H9 (cell line): ENCODE data around the gene DDX11. TPM values are rescaled to one million over a fixed set of nuclear protein-coding genes. Genes with fewer than 3 reads are reported as not detected.

Experiments used
- DNase-seq: peaks from one replicate; pipeline ENCODE4 v3.0.0-alpha.2; 2017
- H2AFZ ChIP-seq: one replicate; pipeline ENCODE4 v1.6.1; 2013; ENCODE audit warnings: mild to moderate bottlenecking, low read length, control low read depth, moderate library complexity
- H2AK5ac ChIP-seq: 2 replicates; pipeline ENCODE4 v1.6.1; 2013; ENCODE audit warnings: low read length, control low read depth, mixed read lengths; ENCODE audit not compliant: insufficient read length
- H2BK120ac ChIP-seq: one replicate; pipeline ENCODE4 v1.6.1; 2013; ENCODE audit warnings: low read depth, mild to moderate bottlenecking, low read length, control low read depth, inconsistent platforms; ENCODE audit not compliant: poor library complexity, severe bottlenecking
- H2BK12ac ChIP-seq: 2 replicates; pipeline ENCODE4 v1.6.1; 2013; ENCODE audit warnings: low read length, control low read depth, mixed read lengths, low read depth; ENCODE audit not compliant: insufficient read length
- H2BK15ac ChIP-seq: 2 replicates; pipeline ENCODE4 v1.6.1; 2013; ENCODE audit warnings: low read depth, low read length, control low read depth
- H2BK20ac ChIP-seq: one replicate; pipeline ENCODE4 v1.6.1; 2013; ENCODE audit warnings: low read depth, mild to moderate bottlenecking, low read length, control low read depth, inconsistent platforms; ENCODE audit not compliant: poor library complexity, severe bottlenecking
- H2BK5ac ChIP-seq: 2 replicates; pipeline ENCODE4 v1.6.1; 2013; ENCODE audit warnings: low read length, control low read depth, mixed read lengths; ENCODE audit not compliant: insufficient read length
- H3K14ac ChIP-seq: 2 replicates; pipeline ENCODE4 v1.6.1; 2013; ENCODE audit warnings: low read length, control low read depth; ENCODE audit not compliant: insufficient read depth
- H3K18ac ChIP-seq: 2 replicates; pipeline ENCODE4 v1.6.1; 2013; ENCODE audit warnings: low read depth, mild to moderate bottlenecking, mixed read lengths, low read length, control low read depth; ENCODE audit not compliant: insufficient read length
- H3K23ac ChIP-seq: 2 replicates; pipeline ENCODE4 v1.6.1; 2013; ENCODE audit warnings: low read length, control low read depth, mixed read lengths, low read depth; ENCODE audit not compliant: insufficient read length
- H3K23me2 ChIP-seq: 2 replicates; pipeline ENCODE4 v1.6.1; 2013; ENCODE audit warnings: low read depth, mild to moderate bottlenecking, mixed read lengths, low read length, control low read depth; ENCODE audit not compliant: insufficient read length, poor library complexity, severe bottlenecking
- H3K27ac ChIP-seq: 2 replicates; pipeline ENCODE4 v1.5.1; 2013; ENCODE audit warnings: low read length, control low read depth, mixed read lengths, low read depth; ENCODE audit not compliant: insufficient read length
- H3K27me3 ChIP-seq: 2 replicates; pipeline ENCODE4 v1.6.1; 2013; ENCODE audit warnings: low read length, control low read depth, inconsistent platforms; ENCODE audit not compliant: insufficient read depth
- H3K4ac ChIP-seq: 2 replicates; pipeline ENCODE4 v1.6.1; 2013; ENCODE audit warnings: low read depth, mild to moderate bottlenecking, control low read depth, inconsistent platforms, low read length, moderate library complexity
- H3K4me1 ChIP-seq: 2 replicates; pipeline ENCODE4 v1.6.1; 2013; ENCODE audit warnings: low read length, control low read depth, inconsistent platforms; ENCODE audit not compliant: insufficient read depth
- H3K4me2 ChIP-seq: 2 replicates; pipeline ENCODE4 v1.6.1; 2013; ENCODE audit warnings: low read length, control low read depth, mixed read lengths; ENCODE audit not compliant: insufficient read length, insufficient read depth
- H3K56ac ChIP-seq: 2 replicates; pipeline ENCODE4 v1.6.1; 2013; ENCODE audit warnings: low read depth, mild to moderate bottlenecking, mixed read lengths, low read length, control low read depth; ENCODE audit not compliant: insufficient read length
- H3K79me1 ChIP-seq: 2 replicates; pipeline ENCODE4 v1.6.1; 2013; ENCODE audit warnings: low read depth, mild to moderate bottlenecking, moderate library complexity, low read length, control low read depth, inconsistent platforms; ENCODE audit not compliant: insufficient read depth, poor library complexity, severe bottlenecking
- H3K79me2 ChIP-seq: 2 replicates; pipeline ENCODE4 v1.6.1; 2013; ENCODE audit warnings: low read length, control low read depth, inconsistent platforms; ENCODE audit not compliant: insufficient read depth
- H3K9ac ChIP-seq: 2 replicates; pipeline ENCODE4 v1.6.1; 2013; ENCODE audit warnings: low read length, control low read depth, mixed read lengths; ENCODE audit not compliant: insufficient read length; ENCODE audit errors: extremely low read depth
- H3K9me3 ChIP-seq: one replicate; pipeline ENCODE4 v1.6.1; 2013; ENCODE audit warnings: low read depth, low read length, inconsistent platforms; ENCODE audit not compliant: control insufficient read depth
- H3T11ph ChIP-seq: one replicate; pipeline ENCODE4 v1.6.1; 2013; ENCODE audit warnings: mild to moderate bottlenecking, low read length, control low read depth, inconsistent platforms
- H4K20me1 ChIP-seq: one replicate; pipeline ENCODE4 v1.6.1; 2013; ENCODE audit not compliant: control insufficient read depth, insufficient read length, insufficient read depth
- H4K5ac ChIP-seq: 2 replicates; pipeline ENCODE4 v1.6.1; 2013; ENCODE audit warnings: low read depth, mild to moderate bottlenecking, mixed read lengths, low read length, control low read depth; ENCODE audit not compliant: insufficient read length
- H4K8ac ChIP-seq: replicated peaks from 2 replicates; pipeline ENCODE4 v1.6.1; 2013; ENCODE audit warnings: low read length, control low read depth, mixed read lengths, low read depth; ENCODE audit not compliant: insufficient read length
- H4K91ac ChIP-seq: 2 replicates; pipeline ENCODE4 v1.6.1; 2013; ENCODE audit warnings: low read depth, mild to moderate bottlenecking, moderate library complexity, mixed read lengths, low read length, control low read depth; ENCODE audit not compliant: insufficient read length
- H3K27ac Mint-ChIP-seq, 3 experiments: 2 replicates in 2 of 3; 3 replicates in 1 of 3; pipeline ENCODE4 v1.8.0; 2020 to 2021; ENCODE audit warnings: mixed read lengths in 3 of 3, mild to moderate bottlenecking in 1 of 3, moderate library complexity in 1 of 3
- H3K27me3 Mint-ChIP-seq: 2 replicates; pipeline ENCODE4 v1.8.0; 2021; ENCODE audit warnings: low read depth, mild to moderate bottlenecking, moderate library complexity, mixed read lengths
- H3K36me3 Mint-ChIP-seq, 3 experiments: 2 replicates in 2 of 3; 3 replicates in 1 of 3; pipeline ENCODE4 v1.8.0; 2020 to 2021; ENCODE audit warnings: low read depth in 3 of 3, mixed read lengths in 3 of 3; ENCODE audit not compliant: insufficient read depth in 1 of 3
- H3K4me1 Mint-ChIP-seq, 2 experiments: 2 replicates each; pipeline ENCODE4 v1.8.0; 2020; ENCODE audit warnings: mixed read lengths in 2 of 2
- H3K4me3 Mint-ChIP-seq, 2 experiments: 2 replicates in 1 of 2; 3 replicates in 1 of 2; pipeline ENCODE4 v1.8.0; 2020 to 2021; ENCODE audit warnings: mild to moderate bottlenecking in 2 of 2, mixed read lengths in 2 of 2, moderate library complexity in 1 of 2
- H3K9me3 Mint-ChIP-seq, 2 experiments: 2 replicates in 1 of 2; 3 replicates in 1 of 2; pipeline ENCODE4 v1.8.0; 2020; ENCODE audit warnings: mild to moderate bottlenecking in 2 of 2, mixed read lengths in 2 of 2, moderate library complexity in 1 of 2
- CTCF ChIP-seq: fragments of 200-600 bp; sonication (generic); conservative IDR thresholded peaks from 3 replicates; pipeline ENCODE4 v1.8.0; 2021; ENCODE audit warnings: antibody characterized with exemption, mild to moderate bottlenecking
- WGBS: extraction: QIAGEN DNeasy Blood & Tissue Kit; methylation state at CpG from one replicate; pipeline ENCODE4 v1.1.7; 2013; ENCODE audit warnings: missing lambda C conversion rate, low lambda C conversion rate, mixed read lengths; ENCODE audit not compliant: insufficient read length; ENCODE audit errors: extremely low coverage; 5-methylcytosine and 5-hydroxymethylcytosine counted together
- total RNA-seq: library from RNA; stranded (reverse); gene quantifications from 2 replicates; pipeline ENCODE4 v1.2.1, GENCODE V29; 2021

The DDX11 gene
- total RNA-seq, 1 experiment from 2014 or later: 183 TPM

GRCh38 chr12:31119803-31120211 is 46.1 kb downstream of the DDX11 start:
- H3K27ac ChIP-seq: no peak overlapping the region
- Mint-ChIP-seq H3K9me3 (no peaks in the 10 kb centered on the region), H3K36me3 (no peaks in the 10 kb centered on the region; a peak in 1 of 7 replicates), H3K4me3 (peak overlapping the region in 1 of 2 experiments; percentile 83; a peak in 2 of 5 replicates), H3K27me3 (peaks cover 50% of the 10 kb centered on the region), H3K27ac (no peak overlapping the region), H3K4me1 (peaks cover 9 to 18% of the 10 kb centered on the region in 2 experiments)
- H3K4me1 ChIP-seq: no peaks in the 10 kb centered on the region
- no peak overlapping the region for H3K4ac ChIP-seq
- WGBS: no CpG with 5 or more reads among the region's 24 CpGs
- H4K5ac ChIP-seq: no peak overlapping the region
- H2BK5ac ChIP-seq: no peak overlapping the region
- no peak overlapping the region for H3K23ac ChIP-seq
- H2BK15ac ChIP-seq: no peak overlapping the region
- H3K79me1 ChIP-seq: no peaks in the 10 kb centered on the region
- H3K18ac ChIP-seq: no peak overlapping the region
- no peak overlapping the region for H3K14ac ChIP-seq
- no peak overlapping the region for H2AK5ac ChIP-seq
- H2BK12ac ChIP-seq: no peak overlapping the region
- no peaks in the 10 kb centered on the region for H3K79me2 ChIP-seq
- H2AFZ ChIP-seq: no peak overlapping the region
- no peak overlapping the region for H2BK120ac ChIP-seq
- H4K91ac ChIP-seq: no peak overlapping the region
- no peaks in the 10 kb centered on the region for H3K9me3 ChIP-seq
- TF ChIP-seq CTCF: no peak
- no peak overlapping the region for H3K4me2 ChIP-seq
- no peak overlapping the region for H4K8ac ChIP-seq
- no peak for DNase-seq
- no peak overlapping the region for H3K9ac ChIP-seq
- no peak overlapping the region for H3T11ph ChIP-seq
- no peak overlapping the region for H2BK20ac ChIP-seq
- peaks cover 21% of the 10 kb centered on the region for H3K23me2 ChIP-seq
- no peak overlapping the region for H3K56ac ChIP-seq
- no peaks in the 10 kb centered on the region for H4K20me1 ChIP-seq
- peaks cover 24% of the 10 kb centered on the region for H3K27me3 ChIP-seq
